HG02852 (cell line): ENCODE measurements around the gene PHF1.

ENCODE experiments used
- ATAC-seq: cut with Tn5 transposase; IDR thresholded peaks from one replicate; pipeline ENCODE4 v1.9.1; 2021; ENCODE audit warnings: mild to moderate bottlenecking, moderate library complexity; ENCODE audit not compliant: unreplicated experiment

Gene PHF1

GRCh38 chr6:33453393-33454008 is 42.7 kb downstream of the PHF1 start:
- no peak for ATAC-seq

- peak; percentile 99 for ATAC-seq
Measured at GRCh38 chr6:33454009-33454946, 43.5 kb downstream of the PHF1 start, which contains the start of gene ZBTB9. Gene ZBTB9, plus strand, starts transcription at chr6:33454576. Its CDS starts 525 bp downstream, at chr6:33455101.

- ATAC-seq, result no peak
Measured at GRCh38 chr6:33455051-33455450, 44.2 kb downstream of the PHF1 start.

- no peak for ATAC-seq
Measured at GRCh38 chr6:33456156-33456555, 45.3 kb downstream of the PHF1 start.

- ATAC-seq, result no peak
Measured at GRCh38 chr6:33458676-33459075, 47.9 kb downstream of the PHF1 start.

- no peak for ATAC-seq
Measured at GRCh38 chr6:33459226-33459625, 48.4 kb downstream of the PHF1 start.
